ENCODE results near the gene ZSWIM6.

ZSWIM6 gene

GRCh38 chr5:61333321-61333953 is 1.4 kb downstream of the ZSWIM6 start:
- peak; percentile 55 for DNase-seq

- DNase-seq, result no peak
Measured at GRCh38 chr5:61333954-61334867, 2.2 kb downstream of the ZSWIM6 start.

DNA sequence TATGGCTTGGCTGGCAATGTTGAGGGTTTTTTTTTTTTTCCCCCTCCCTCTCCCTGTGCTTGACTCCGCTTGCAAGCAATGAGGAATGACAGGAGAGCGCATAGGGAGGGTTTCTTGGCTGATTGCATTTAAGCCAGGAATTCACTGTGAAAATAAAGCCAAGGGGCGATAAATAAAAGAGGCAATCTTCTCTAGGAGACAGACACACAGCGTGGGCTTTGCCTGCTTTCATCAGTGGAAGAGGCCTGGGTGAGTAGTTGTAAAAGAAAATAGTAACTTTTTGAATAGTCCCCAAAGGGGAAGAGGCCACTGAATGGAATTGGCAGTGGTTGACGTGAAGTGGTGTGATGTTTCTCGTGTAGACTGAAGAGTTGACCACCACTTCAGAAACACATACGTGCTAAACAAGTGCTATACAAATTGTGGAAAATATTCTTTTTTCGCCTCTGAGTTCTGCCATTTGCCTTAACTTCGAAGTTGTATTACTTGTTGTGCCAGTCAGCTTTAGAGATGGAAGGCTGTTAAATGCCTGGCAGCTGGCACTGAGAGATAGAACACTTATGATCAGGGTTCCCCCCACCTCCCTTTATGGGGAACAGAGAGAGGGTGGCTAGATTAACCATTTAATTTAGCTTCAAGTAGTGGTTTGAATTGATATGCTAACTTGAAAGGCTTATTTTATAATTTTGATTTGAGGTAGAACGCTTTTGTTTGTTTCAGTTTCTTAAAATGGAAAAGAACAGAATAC is 3.0 kb downstream of the ZSWIM6 start:
- no peak for DNase-seq

DNA sequence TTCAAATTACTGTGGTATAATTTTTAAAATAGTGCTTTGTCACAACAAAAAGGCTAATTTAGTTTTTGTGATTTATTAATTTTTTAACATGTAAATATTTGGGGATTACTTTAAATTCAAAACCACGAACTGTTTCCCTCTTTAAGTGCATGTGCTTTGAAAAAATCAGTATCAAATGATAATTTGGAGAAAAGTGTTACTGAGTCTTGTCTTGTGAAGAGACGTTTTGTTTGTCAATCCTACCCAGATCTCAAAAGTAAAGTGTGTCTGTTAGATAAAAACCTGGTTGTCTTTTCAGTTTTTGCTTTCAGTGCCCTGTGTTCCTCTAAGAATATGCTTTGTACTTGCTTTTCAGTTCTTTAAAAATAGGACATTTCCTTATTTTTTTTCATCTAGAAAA is 7.7 kb downstream of the ZSWIM6 start:
- DNase-seq, result no peak

DNA sequence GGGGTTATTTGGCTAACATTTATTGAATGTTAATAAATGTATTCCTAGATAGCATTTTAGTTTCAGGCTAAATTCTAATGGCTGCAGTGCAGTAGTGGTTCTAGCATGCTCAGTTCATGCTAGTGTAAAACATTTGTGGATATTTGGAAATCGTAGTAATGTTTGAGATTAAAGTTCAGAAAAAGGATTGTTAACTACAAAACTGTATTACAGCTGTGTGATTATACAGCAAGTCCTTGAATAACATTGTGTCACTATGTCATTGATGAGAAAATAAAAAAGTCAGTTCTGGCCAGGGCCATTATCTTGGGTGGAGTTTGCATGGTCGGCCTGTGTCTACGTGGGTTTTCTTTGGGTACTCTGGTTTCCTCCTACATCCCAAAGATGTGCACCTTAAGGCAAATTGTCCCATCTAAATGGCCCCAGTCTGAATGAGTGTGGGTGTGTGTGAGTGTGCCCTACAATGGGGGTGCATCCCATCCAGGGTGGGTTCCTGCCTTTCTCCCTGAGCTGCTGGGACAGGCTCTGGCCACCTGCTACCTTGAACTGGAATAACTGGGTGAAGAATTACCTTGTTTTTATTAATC is 8.8 kb downstream of the ZSWIM6 start:
- DNase-seq, result no peak

- DNase-seq, result no peak
Measured at GRCh38 chr5:61342071-61342501, 10.0 kb downstream of the ZSWIM6 start.

DNA sequence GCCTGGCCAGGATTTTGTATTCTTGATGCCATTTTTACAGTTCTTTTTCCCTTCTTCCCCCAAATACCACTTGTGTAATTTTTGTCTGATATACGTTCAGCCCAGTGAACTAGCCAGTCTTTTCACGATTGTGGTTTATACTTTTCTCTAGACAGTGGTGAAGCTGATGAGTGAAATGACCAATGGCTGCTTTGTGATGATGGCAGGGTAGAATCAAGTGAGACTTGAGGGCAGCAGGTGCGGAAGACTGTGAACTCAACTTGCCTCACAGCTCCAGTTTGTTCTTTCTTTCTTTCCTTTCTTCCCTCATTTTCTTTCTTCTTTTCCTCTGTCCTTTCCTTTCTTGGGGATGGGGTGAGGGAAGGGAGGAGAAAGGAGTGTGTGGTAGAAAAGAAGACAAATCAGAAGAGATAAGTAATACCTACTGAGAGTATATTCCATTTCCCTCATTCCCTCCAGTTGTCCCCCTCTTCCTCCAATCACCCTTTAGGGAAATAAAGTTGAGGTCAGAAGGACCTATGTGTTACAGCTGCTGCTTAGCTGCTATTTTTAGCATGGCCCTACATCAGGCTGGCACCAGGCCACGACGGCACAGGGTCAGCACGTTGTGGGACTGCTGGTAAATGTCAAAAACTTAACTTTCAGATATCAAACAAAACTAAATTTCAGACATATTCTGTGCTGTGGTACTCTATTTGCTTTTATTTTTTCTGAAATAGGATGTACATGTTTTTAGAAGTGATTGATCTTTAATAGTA is 12.3 kb downstream of the ZSWIM6 start:
- DNase-seq, result no peak

DNA sequence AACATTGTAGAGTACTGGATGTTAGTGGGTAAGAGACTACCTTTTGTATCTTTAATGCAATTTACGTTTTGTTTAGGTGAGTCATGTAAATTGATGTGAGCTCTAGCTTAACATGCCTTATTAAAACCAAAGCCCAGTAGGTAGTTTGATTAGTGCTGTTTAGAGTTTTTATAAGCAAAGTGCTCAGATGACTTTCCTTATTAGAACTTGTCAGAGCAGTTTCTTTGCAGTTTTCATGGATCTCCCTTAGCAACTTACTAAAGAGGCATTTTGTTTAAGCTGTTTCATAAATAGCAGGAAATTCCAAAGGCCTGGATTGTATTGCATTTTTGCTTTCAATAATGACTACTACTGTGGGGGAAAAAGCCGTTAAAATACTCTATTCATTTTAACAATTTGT is 14.5 kb downstream of the ZSWIM6 start:
- no peak for DNase-seq

- no peak for DNase-seq
Measured at GRCh38 chr5:61347080-61347479, 15.0 kb downstream of the ZSWIM6 start.

GRCh38 chr5:61348447-61348846 is 16.4 kb downstream of the ZSWIM6 start:
- no peak for DNase-seq

- DNase-seq, result no peak
Measured at GRCh38 chr5:61349935-61350334, 17.9 kb downstream of the ZSWIM6 start.

- no peak for DNase-seq
Measured at GRCh38 chr5:61350535-61350934, 18.5 kb downstream of the ZSWIM6 start.

GRCh38 chr5:61351733-61352132 is 19.7 kb downstream of the ZSWIM6 start:
- DNase-seq, result no peak

DNA sequence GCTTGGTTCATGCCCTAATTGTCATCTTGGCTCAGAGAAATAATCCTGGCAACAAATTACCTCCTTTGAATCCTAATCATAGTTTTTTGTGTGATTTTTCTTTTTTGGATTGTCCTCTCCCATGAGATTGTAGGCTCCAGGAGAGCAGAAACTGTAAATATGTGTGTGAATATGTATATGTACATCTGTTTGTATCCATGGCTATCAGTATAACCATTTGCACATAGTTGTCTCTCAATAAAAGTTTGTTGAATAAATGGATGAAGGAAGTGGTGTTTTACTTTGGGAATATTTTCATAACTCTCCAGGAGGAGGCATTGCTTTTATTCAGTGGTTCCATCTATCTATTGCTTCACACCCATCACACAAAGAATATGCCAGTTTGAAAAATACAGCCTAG is 20.1 kb downstream of the ZSWIM6 start:
- no peak for DNase-seq

- DNase-seq, result no peak
Measured at GRCh38 chr5:61352612-61353156, 20.6 kb downstream of the ZSWIM6 start.

DNA sequence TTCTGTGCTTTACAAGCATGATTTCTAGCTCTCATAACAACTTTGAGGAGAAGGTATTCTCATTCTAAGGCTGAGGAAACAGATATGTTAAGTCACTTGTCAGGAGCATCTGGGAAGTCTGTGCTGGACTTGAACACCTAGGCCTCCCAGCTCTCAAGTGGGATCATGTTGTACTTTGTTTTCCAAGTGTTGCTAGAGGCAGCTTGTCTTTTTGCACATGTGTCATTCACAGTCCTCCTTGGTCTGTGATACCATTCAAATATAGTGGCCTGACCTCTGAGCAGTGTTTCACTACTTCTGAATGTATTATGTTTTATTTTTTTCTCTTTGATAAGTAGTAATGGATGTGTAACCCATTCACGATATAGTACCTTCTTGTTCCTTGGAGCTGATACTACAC is 21.2 kb downstream of the ZSWIM6 start:
- DNase-seq, result no peak

GRCh38 chr5:61354199-61354598 is 22.1 kb downstream of the ZSWIM6 start:
- DNase-seq, result no peak

- DNase-seq, result no peak
Measured at GRCh38 chr5:61357745-61358144, 25.7 kb downstream of the ZSWIM6 start.

DNA sequence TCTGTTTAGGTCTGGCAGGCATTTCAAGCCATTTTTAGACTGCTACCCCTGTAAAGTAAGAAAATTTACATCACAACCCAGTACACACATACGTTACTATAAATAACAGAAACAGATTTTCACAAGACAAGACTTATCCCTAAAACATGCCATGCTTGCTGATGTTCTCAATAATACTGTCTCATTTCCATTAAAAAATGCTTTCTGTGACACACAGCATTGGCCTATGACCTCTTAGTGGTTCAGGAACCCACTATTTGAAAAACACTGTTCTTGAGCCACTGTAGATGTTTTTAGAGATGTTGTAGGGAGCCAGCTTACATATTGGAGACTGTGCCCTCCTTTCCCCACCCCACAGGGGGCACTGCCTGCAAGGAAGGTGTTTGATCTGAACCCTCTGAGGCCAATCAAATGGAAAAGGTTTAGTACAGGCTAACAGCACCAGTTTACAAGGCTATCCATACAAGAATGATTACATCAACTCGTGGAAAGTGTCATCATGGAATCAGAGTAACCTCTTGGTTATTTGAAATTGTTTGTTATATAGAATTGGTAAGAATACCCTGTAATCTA is 30.8 kb downstream of the ZSWIM6 start:
- DNase-seq, result no peak

DNA sequence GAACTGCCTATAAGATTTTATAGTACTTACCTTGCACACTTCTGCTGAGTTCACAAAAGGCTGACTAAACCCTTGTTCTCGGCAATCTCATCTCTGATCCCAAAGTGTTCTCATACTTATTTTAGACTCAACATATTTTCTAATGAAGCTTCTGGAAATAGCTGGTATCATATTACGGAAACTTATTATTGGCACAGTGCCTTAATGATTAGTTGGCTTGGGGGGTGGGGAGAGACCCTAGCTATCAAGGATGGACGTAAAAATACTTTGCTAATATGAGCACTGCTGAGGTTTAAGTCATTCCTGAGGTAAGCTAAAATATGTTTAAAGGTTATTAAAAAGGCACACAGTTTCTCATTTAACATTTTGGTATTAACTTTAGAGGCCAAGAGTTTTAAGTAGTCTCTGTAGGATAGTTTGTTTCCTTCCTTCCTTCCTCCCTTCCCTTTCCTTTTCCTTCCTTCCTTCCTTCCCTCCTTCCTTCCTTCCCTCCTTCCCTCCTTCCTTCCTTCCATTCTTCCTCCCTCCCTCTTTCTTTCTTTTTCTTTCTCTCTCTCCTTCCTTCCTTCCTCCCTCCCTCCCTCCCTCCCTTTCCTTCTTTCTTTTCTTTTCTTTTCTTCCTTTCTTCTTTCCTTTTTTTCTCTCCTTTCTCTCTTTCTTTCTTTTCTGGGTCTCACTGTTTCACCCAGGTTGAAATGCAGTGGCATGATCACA is 31.5 kb downstream of the ZSWIM6 start:
- no peak for DNase-seq
